Mucosa of gallbladder (tissue), 1 donor: ENCODE data around the gene ATP2A3. TPM values are rescaled to one million over a fixed set of nuclear protein-coding genes. Genes with fewer than 3 reads are reported as not detected.
"Not testable (repeated sequence)": the region's sequence is repeated elsewhere in the genome, so short reads cannot be mapped to it uniquely, and the experiment has no call there.

Experiments
- DNase-seq: peaks from one replicate; pipeline ENCODE4 v3.0.0-alpha.2; 2020; ENCODE audit warnings: low spot score
- total RNA-seq: library from RNA; stranded (reverse); gene quantifications from one replicate; pipeline ENCODE4 v1.2.1, GENCODE V29; 2021
- donor health status: DM: no; HTN: no; CAD: no.

Gene ATP2A3
- total RNA-seq, 1 donor from 2014 or later, result 96.5 TPM

DNA sequence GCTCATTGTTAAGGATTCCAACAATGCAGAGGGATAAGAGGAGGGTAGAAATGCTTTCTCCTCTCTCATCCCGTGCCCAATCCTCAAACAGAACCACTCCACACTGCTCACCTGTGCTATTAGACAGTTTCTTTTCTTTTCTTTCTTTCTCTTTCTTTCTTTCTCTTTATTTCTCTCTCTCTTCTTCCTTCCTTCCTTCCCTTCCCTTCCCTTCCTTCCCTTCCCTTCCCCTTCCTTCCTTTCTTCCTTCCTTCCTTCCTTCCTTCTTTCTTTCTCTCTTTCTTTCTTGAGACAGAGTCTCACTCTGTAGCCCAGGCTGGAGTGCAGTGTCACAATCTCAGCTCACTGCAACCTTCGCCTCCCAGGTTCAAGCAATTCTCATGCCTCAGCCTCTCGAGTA, 27.5 kb upstream of the ATP2A3 start:
- DNase-seq, result not testable (repeated sequence)

DNA sequence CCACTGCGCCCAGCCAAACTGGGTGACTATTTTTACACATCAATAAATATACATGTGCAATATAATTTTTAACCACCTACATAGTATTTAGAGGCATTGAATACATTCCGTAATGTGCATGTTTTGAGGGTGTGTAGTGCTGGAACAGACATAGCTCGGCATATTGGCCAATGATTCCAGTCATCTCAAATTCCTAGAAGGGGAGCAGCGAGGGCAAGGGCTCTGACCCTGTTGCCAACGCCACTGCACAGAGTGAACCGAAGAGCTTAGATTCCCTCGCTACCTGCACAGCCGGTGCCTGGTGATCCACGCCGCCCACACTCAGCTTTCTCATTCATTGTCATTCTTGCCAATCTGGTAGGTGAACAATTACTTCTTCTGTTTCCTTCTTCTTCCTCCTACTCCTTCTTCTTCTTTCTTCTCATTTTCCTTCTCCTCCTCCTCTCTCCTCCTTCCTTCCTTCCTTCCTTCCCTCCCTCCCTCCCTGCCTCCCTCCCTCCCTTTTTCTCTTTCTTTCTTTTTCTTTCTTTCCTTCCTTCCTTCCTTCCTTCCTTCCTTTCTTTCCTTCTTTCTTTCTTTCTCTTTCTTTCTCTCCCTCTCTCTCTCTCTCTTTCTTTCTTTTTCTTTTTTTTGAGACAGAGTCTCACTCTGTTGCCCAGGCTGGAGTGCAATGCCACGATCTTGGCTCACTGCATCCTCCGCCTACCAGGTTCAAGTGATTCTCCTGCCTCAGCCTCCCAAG, 26.3 kb upstream of the ATP2A3 start:
- no peak for DNase-seq

GRCh38 chr17:3989041-3989886, 25.0 kb upstream of the ATP2A3 start:
- no peak for DNase-seq

GRCh38 chr17:3988297-3989040, 24.2 kb upstream of the ATP2A3 start:
- DNase-seq, result no peak

- DNase-seq, result no peak
Measured at GRCh38 chr17:3986939-3987335, 22.7 kb upstream of the ATP2A3 start.

DNA sequence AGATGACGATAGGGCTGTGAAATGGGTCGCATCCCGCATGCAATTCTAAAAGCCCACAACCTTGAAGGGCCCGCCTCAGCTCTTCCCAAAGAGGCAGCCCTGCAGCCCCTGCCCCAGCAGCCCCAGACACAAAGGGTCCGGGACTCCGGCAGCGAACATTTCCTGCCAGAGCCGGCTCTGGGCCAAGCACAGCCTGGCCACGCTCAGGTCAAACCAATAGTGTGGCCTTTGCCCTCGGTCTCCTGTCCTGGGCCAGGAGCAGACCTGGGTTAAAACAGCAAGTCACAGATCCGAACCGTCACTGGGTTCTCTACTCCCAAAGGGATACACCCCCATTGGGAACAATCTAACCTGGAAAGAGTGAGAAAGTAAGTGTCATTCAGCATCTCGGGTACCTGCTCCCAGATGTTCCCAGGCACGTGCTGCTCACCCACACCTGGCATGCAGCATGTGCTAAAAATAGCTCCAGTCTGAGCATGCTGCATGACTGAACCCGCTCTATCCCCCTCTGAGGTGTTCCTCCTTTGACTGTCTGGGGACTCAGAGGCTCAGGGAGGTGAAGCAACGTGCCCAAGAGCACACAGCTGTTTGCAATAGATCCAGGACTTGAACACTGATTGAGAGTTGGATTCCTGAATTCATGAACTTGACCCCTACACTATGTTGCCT, 22.2 kb upstream of the ATP2A3 start:
- DNase-seq, result no peak

DNA sequence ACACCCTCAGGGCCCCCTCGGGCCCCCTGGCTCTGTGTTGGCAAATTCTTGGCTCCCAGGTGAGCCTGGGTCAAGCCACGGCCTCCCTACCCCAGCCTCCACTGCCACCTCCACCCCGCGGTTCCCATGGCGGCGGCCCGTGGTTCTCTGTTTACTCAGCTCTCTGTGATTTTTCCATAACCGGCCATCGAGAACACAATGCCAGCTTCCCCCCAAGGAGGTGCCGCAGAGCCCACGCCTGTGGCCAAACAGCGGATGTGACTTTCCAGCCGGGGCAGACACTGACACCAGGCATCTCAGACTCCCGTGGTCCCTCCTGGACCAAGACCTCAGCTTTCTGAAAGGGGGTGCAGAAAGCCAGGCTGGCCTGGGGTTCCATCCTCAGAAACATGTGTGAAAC, 21.6 kb upstream of the ATP2A3 start:
- no peak for DNase-seq

DNA sequence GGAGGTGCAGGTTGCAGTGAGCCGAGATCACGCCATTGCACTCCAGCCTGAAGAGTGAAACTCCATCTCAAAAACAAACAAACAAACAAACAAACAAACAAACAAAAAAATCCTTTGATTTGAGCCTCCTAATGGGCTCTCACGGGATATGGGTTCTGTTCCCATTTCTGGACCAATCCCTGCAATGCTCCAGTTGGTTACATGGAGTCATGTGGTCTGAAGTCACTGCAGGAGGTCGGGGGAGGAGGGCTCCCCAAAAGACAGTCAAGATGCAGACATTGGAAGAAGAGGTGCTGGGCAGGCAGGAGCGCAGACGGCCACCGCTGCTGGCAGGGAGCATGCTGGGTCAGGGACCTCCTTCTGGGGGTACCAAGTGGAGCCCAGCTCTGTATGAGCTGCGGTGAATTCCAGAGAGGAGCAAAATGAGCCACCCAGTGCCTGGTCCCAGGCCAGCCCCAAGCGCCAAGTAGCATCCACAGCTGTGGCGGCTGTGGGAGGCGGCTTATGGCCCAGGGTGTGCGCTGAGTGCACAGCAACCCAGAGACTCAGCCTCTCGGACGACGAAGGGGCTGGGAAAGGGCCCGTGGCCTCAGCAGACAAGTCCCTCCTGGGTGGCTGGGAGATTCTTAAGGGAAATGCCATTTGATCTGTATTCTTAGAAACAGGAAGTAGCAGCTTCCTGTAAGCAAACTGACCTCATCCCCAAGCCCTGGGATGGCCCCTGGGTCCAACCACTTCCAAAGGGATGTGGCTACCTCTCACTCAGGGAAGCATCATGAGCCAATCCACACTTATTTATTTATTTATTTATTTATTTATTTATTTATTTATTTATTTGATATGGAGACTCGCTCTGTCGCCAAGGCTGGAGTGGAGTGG, 19.6 kb upstream of the ATP2A3 start:
- no peak for DNase-seq

DNA sequence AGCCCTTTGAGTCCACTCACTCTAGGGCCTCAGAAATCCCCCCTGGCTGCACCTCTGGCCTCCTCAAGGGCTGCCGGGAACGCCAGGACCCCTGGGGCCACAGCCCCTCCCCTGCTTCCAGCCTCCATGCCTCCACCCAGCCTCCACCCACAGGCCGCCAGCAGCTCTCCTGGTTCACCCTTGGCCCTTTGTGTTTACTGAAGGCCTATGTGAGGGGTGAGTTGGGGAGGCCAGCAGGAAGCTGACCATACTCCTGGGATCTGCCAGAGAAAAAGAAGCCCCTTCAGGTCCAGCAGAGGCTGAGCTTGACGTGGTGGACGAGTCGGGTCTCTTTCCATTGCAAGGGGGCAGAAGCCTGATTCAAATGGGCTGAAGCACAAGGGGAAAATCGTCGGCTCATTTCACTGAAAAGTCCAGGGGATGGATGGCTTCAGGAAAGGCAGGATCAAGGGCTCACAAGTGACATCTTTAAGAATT, 18.3 kb upstream of the ATP2A3 start:
- no peak for DNase-seq

DNA sequence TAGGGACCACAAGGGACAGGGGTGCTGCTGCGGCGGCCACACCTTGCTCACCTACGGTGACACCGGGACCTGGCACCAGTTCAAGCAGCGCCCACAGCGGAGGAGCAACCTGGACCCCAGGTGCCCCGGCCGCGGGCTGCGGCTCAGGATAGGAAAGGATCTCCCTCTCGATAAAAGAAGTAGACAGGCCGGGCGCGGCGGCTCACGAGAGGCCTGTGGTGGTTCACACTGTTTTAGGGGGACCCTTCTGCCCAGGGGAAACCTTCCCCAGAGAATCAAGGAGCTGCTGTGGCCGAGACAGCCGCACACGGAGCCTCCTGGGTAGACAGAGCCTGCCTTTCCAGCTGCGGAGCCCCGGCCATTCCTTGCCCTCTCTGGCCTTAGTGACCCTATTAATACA, 17.9 kb upstream of the ATP2A3 start:
- DNase-seq, result no peak

DNA sequence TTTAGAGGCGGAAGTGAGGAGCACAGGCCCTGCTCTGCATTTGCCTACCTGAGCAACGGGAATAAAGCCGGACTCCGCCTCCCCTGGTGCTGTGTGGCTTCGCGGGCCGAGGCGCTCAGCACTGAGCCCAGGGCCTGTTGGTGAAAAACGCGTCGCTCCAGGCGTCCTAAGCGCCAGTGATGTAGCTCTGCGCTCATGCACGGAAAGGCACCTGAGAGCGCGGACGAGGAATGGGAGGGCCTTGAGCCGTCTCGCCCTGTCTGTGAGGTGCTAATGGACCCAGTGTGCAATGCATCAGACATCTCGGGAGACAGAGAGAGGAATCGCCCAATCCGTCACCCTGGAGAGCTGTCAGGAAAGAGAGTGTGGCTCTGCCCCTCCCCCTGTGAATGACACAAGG, 17.2 kb upstream of the ATP2A3 start:
- no peak for DNase-seq

DNA sequence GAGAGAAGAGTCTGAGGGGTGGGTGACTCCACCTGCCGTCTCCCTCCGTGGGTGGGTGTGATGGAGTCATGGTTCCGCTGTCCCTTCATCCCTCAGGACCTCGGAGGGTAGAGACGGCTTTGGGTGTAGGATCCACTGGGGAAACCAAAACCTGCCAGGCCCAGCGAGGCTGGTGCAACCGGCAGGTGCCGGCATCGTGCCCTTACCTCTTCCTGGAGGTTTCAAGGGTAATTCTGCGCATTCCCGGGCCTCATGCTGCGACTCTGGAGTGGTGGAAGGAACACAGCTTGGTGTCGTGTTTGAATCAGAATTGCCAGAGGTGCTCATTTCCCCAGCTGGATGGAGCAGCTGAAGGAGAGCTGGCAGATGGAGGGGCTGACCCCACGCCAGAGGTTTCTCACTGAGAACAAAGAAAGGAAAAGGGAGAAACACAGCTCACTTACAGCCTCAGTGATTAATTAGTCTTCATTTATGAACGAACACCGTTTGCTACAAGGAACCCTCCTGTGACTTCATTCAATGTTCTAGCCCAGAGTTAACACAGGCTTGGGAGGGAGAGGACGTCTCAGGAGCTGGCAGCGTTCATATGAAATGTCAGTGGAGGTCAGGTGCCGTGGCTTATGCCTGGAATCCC, 16.3 kb upstream of the ATP2A3 start:
- DNase-seq, result no peak

DNA sequence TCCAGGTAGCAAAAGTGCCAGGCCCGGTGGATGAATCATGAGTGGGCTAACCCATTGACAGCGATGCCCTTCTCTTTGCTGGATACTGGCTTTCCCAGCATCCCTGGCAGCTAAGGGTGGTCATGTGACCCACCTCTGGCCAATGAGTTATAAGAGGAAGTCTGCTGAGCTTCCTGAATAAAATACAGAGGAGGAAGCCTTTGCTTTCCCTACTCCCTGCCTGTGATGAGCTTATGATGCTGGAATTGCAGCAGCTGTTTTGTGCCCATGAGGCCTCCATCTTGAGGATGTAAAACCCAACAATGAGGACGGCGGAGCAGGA, 15.0 kb upstream of the ATP2A3 start:
- no peak for DNase-seq

GRCh38 chr17:3978421-3979289, 14.4 kb upstream of the ATP2A3 start:
- DNase-seq, result peak; percentile 79

GRCh38 chr17:3977387-3977786, 13.2 kb upstream of the ATP2A3 start:
- DNase-seq, result no peak

GRCh38 chr17:3976675-3977171, 12.5 kb upstream of the ATP2A3 start:
- DNase-seq, result peak; percentile 94

DNA sequence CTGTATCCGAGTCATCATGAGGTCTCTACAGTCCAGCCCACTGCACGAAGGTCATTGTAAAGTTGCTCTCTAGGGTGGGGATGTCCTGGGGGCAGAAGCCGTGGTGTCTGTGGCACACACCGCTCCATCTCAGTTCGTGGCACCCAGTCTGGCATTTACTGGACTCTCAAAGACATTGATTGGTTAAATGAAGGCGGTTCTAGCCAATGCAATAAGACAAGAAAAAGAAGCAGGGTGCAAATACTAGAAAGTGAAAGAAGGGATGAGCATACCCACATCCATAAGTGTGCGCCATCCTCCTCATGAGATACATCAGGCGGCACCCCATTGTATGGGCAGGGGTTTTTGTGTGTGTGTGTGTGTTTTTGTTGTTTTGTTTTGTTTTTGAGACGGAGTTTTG, 10.7 kb upstream of the ATP2A3 start:
- no peak for DNase-seq

- no peak for DNase-seq
Measured at GRCh38 chr17:3974138-3974687, 10.0 kb upstream of the ATP2A3 start.
